GM21619 (cell line): ENCODE data around the gene HOATZ.
A peak's percentile ranks its signal among the peaks of the same experiment; 100 is the strongest.

Experiments used
- ATAC-seq: cut with Tn5 transposase; IDR thresholded peaks from one replicate; pipeline ENCODE4 v1.9.1; 2021; ENCODE audit not compliant: unreplicated experiment

Gene HOATZ

DNA sequence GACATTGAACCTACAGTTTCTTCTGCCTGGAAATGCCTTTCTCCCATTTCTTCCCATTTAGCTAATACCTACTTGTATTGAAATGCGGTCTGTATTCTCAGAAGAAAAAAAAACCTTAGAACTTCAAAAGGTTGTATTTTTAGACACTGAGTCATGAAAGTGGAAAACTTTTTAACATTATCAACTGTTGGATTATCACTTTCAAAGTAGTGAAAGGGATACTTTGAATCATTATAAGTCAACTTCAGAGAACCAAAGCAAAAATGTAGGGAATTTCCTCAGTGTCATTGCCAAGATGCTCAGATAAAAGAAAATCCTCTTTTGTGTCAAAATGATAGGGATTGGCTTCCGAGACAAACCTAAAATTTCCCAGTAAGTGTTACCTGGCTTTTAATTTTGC, 6.6 kb downstream of the HOATZ start:
- no peak for ATAC-seq

DNA sequence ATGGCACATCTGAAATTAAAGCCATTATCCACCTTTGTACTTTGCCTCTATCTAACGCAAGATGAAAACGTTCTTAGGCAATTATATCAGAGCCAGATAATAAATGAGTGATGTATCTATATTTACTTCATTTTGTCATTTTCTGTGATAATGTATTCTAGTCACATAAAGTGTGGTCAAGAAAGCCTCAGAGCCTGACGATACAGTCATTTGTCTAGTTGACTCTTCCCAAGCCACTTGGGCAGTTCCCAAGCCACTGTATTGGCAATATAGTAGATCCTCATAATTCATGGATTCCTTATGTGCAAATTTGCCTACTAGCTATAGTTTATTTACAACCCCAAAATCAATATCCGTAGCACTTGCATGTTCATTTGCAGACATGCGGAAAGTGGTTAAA, 7.8 kb downstream of the HOATZ start:
- no peak for ATAC-seq

GRCh38 chr11:111523343-111523742, 8.8 kb downstream of the HOATZ start:
- no peak for ATAC-seq

DNA sequence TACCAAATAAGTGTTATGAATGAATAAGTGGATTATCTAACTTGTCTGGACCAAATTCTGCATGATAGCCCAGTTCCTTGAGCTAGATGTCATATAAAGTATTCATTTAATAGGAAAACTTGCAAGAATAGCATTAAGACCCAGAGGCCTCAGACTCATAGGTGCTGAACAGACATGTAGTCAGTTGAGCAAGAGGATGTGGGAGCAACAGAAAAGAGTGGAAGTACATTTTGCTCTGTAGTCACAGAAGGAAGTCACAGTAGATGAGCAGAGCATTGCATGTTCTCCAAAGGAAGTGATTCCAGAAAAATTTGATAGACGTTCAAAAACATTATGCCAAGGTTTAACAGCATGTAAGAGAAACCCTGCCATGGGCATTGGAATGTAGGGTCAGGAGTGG, 9.5 kb downstream of the HOATZ start:
- ATAC-seq, result no peak

- ATAC-seq, result no peak
Observed at GRCh38 chr11:111525456-111525855, 10.9 kb downstream of the HOATZ start.

DNA sequence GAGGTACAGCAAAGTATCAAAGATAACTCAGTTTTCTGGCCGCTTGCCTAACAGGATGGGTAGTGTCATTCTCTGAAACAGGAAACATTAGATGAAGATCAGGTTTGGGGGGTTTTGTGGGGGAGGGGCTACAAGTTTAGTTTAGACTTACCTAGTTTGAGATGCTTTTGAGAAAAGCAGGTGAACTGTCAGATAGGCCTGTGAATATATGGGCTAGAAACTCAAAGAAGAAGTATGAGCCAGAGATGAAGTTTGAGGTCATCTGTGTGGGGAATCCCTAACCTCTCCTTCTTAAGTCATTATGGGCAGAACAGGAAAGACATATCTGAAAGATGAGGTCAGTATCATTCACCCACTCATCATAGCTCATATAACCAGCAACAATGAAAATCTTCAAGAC, 11.9 kb downstream of the HOATZ start:
- no peak for ATAC-seq

DNA sequence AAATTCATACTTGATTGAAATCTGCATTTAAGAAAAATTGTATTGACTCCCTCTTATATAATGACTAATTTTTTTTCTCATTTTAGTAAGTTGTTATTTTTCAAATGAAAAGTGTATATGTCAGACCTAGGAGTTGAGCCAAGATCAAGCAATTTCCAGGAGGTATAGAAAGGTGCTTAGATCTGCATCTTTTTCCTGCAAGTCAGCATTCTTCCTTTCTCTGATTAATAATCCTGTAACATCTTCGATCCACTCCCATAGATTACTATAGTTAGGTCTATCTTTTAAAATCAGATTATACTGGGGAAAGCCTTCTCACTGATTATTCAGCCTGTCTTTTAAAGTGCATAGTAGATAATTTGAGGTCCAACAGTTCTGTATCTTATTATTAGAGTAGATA, 12.7 kb downstream of the HOATZ start:
- no peak for ATAC-seq

GRCh38 chr11:111528557-111528956, 14.0 kb downstream of the HOATZ start:
- ATAC-seq, result no peak

GRCh38 chr11:111530091-111530490, 15.5 kb downstream of the HOATZ start:
- no peak for ATAC-seq

DNA sequence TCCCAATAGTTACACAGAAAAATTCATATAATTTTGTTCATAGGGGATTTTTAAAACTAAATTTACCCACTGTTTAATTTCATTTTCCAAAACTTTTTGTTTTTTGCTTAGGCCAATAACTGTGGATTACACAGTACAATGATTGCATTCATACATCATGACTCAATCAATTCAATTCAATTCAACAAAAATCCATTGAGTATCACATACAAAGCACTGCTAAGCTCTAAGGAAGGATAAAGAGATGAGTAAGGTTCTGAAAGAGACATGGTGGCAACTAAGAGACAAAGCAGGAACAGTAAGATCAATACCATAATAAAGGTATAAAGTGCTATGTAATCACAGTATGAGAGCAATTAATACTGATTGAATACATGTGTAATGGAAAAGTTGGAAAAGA, 16.6 kb downstream of the HOATZ start:
- ATAC-seq, result no peak

DNA sequence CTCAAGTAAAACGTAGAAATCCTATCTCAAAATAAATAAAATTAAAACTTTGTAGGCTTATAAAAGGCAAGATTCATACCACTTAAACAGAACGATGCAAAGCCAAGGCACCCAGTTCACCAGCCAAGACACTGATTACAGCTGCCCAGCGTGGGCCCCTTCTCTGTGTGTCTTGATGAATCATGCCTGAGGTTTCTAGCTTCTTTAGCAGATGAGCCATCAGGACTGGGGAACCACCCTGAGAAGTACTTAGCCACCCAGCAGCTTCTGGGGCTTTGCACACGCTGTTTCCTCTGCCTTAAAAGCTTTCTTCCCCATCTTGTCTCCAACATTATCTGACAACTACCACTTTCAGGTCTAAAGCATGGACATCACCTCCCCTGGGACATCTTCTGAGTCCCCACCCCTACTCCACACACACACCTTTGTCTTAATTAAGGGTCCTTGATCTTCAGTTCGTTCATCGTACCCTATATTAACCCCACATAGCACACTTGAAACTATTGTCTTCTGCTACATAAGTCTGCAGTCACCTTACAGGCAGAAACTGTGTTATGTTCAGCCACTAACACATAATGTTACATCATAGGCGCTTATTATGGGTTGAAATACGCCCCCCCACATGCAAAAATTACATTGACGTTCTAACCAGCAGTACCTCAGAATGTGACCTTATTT, 17.2 kb downstream of the HOATZ start:
- peak; percentile 88 for ATAC-seq

DNA sequence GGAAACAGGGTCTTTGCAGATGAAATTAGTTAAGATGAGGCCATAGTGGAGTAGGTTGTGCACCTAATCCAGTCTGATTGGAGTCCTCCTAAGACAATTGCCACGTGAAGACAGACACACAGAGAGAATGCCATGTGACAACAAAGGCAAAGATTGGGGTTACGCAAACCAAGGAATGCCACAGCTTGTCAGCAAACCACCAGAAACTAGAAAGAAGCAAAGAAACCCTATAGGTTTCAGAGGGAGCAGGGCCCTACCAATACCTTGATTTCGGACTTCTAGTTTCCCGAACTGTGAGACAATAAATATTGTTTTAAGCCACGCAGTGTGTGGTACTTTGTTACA, 17.8 kb downstream of the HOATZ start:
- no peak for ATAC-seq

GRCh38 chr11:111535281-111535680, 20.7 kb downstream of the HOATZ start:
- ATAC-seq, result no peak

DNA sequence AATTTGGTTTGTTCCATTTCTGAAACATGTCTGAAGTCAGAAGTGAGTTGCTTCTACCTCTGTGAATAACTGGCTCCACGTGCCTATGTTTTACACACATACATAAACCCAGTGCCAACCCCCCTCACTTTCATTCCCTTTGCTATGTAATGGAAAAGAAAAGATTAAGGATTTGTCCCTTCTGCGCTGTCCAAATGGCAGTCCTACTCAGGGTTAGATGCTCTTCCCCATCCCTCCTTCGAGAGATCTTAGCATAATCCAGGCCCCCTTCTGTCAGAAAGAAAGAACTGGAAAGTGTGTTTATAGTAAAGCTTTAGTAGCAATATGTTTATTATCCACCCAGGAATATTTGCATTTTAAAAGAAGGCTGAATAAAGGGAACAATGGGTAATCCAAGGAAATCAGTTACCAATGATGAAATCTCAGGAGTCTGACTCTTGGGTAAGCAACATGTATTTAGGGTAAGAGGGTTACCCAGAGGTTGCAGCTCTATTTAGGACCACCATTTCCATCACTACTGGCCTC, 22.8 kb downstream of the HOATZ start:
- ATAC-seq, result no peak

- no peak for ATAC-seq
Observed at GRCh38 chr11:111538407-111539114, 24.0 kb downstream of the HOATZ start.

DNA sequence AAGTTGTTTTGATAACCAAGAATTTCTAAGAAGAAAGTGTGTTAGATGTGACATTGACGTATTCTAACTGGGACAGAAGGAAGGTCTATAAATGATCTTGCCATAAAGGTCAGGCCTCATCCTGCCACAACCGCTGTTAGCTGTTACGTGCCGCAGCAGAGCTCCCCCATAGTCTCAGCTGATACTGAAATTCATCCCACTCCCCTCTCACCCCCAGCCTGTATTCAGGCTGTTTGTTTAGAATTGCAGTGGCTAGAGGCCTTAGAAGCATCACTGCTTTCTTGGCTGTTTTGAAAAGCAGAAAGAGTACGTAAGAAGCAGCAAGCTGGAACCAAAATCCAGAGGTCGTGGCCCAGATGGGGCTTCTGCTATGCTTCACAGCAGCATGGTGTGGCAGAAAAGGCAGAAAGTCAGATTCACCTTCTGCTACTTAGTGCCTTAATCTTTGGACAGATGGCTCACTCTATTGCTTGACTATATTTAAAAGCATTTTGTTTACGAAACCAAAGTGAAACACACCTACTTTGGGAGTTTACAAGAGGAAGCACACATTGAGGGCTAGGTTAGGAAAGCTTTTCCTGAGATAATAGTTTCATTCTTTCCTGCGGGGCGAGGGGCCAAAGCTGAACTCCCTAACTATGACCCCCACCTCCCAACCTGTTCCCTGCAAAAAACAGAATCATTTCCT, 25.0 kb downstream of the HOATZ start:
- no peak for ATAC-seq

GRCh38 chr11:111540114-111540936, 25.7 kb downstream of the HOATZ start, which contains the start of gene LAYN:
LAYN (plus strand) TSS chr11:111540720; CDS start chr11:111540844, 124 bp downstream.
- ATAC-seq, result no peak

GRCh38 chr11:111540937-111541253, 26.3 kb downstream of the HOATZ start:
- ATAC-seq, result no peak

DNA sequence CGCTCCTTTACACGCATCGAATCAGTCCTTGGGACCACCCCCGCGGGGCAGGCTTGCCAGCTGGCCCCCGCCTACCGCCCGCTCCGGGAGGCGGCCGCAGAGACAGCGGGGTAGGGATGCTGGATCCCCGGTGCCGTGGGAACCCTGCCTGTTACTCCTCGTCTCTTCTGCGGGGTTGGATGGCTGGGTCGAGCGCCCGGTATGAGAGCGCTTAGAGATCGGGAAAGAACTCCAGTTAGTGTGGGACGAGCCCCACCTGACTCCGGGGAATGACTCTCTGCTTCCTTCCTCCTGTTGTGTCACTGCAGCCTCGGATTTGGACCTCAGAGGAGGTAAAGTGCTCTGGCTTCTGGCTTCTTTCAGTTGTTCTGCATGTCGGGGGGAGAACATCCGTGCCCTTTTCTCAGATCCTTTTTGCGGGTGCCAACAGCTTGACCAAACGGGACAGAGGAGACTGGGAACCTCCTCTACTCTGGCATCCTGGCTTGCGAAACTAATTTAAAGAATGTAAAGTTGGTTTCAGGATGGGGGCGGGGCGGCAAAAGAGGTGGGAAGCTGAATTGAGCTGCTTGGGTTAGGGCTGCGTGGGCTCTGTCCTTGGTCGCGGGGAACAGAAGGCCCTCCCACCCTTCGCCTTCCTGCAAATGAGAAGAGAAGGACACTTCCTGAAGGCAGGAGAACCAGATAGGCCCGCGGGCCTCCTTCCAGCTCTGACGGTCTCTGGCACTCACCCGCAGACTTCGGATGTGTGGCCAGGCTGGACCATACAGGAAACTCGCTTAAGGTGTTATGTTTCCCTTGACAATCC, 26.9 kb downstream of the HOATZ start:
- ATAC-seq, result no peak

DNA sequence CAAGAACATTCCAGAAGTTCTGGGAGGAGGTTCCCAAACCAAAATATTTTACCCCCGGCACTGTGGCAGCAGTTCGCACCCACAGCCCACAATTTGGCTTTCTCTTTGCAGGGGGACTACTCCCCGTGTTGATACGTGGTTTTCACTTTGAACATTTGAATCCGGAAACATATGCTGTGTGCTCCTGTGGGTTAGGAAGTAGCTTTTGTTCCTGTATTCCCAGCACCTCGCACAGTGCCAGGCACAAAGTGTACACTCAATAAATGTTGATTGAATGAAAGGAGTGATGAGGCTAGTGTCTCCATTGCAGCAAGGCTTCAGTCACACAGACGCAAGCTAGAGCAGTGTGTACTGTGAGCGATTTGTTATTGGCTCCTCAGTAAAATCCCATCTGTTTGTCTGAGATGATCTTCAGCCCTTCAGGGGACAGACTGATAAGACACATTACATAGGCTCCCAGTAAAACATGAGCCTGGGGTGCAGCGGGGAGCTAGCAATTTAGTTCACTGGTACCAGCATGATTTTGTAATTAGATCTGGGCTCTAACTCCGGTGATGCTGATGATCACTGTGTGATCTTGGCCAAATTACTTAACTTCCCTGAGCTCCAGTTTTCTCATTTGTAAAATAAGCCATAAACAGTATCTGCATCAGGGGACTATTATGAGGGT, 28.2 kb downstream of the HOATZ start:
- ATAC-seq, result no peak
